ENCODE results near the gene TRMT2A. TPM values are rescaled to one million over a fixed set of nuclear protein-coding genes. Genes with fewer than 3 reads are reported as not detected.

Gene TRMT2A
- polyA plus RNA-seq, 3 donors from 2014 or later: 22.7 to 33.7 (median 27.6) TPM

DNA sequence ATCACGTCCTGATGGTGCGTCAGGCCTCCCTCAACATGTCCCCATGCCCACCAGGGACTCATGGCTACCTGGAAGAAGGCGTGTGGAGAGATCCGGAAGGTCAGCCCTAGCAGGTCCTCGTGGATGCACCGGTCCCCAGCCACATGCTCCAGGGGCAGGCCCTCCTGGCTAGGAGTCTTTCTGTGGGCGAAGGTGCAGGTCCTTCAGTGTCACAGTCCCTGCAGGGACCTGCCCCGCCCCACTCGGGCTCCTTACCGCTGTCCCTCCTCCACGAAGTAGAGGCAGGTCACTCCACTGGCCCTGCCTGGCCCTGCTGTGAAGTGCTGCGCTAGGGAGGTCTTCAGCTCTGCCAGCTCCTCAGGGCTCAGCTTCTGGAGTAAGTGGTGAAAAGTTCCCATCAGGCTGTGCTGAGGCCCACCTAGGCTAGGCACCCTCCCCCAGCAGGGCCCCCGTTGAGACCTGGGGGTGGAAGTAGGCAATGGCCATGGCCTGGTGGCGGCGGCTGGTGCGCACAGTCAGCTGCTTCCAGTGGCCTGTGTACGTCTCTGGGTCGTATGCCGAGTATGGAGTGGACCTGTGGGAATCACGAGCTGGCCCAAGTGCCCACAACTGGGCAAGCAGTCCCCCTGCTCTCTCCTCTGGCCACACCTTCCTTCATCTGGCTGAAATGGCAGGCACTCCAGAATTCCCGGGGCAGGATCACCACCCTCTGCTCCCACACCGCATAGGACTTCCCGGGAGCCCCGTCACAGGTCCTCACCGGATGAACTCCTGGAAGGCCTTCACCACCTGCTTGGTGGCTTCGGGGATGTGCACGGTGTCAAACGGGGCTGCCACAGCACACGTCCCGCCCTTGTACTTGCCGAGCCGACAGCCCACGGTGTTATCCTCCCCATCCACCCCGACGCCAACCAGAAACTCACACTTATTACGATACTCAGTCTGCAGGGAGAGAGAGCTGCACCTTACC, 2.2 kb downstream of the TRMT2A start:
- H3K27me3 Mint-ChIP-seq (ENCODE audit: low read depth in 3 of 3): peaks cover 3 to 17% (median 11%) of the 10 kb centered on the region in 3 donors
- H3K9me3 Mint-ChIP-seq: no peaks in the 10 kb centered on the region
- no peak for DNase-seq
- peak overlapping the region; percentile 37 to 83 (median 61) for H3K27ac Mint-ChIP-seq
- peak overlapping the region; percentile 40 to 73 (median 60) for H3K4me3 Mint-ChIP-seq
- H3K4me1 Mint-ChIP-seq: peaks cover 35 to 46% of the 10 kb centered on the region in 2 donors
- H3K36me3 Mint-ChIP-seq: peaks cover 0 to 5% (median 3%) of the 10 kb centered on the region in 3 donors

DNA sequence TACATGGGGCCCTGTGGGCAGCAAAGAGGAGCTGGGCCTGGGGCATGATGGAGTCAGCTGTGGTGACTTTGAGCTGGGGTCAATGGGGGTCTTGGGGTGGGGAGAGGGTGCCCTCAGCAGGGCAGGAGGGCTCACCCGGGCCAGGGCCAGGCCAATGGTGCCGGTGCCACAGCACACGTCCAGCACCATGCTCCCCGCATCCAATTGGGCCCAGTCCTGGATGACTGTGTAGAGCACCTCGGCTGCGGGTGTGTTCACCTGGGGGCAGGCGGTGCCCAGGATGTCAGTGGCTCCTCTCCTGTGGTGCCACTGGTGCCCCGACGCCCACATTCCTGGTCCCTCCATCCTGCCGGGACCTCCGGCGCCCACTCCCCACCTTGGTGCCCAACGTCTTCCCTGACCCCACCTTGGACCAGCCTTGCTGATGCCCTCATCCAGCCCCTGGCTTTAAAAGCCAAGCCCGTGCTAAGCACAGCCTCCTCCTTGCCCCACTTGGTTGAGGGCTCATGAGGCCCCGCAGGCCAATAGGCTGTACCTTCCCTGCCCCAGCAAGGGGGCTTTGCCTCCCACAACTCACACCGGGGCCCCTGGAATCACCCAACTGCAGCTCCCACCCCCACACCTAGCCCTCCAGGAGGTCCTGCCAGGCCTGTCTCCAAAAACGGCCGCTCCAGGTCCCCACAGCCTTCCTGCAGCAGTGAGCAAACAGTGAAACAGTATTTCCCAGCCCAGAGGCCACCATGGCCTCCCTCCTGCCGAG, 3.3 kb downstream of the TRMT2A start:
- Mint-ChIP-seq H3K4me1 (peaks cover 27 to 41% of the 10 kb centered on the region in 2 donors), H3K4me3 (no peak overlapping the region), H3K9me3 (no peaks in the 10 kb centered on the region), H3K36me3 (peaks cover 0 to 3% (median 1%) of the 10 kb centered on the region in 3 donors), H3K27me3 (ENCODE audit: low read depth in 3 of 3) (peaks cover 3 to 14% (median 7%) of the 10 kb centered on the region in 3 donors), H3K27ac (peak overlapping the region in 2 of 6 donors; percentile 29 to 53)
- DNase-seq: no peak

DNA sequence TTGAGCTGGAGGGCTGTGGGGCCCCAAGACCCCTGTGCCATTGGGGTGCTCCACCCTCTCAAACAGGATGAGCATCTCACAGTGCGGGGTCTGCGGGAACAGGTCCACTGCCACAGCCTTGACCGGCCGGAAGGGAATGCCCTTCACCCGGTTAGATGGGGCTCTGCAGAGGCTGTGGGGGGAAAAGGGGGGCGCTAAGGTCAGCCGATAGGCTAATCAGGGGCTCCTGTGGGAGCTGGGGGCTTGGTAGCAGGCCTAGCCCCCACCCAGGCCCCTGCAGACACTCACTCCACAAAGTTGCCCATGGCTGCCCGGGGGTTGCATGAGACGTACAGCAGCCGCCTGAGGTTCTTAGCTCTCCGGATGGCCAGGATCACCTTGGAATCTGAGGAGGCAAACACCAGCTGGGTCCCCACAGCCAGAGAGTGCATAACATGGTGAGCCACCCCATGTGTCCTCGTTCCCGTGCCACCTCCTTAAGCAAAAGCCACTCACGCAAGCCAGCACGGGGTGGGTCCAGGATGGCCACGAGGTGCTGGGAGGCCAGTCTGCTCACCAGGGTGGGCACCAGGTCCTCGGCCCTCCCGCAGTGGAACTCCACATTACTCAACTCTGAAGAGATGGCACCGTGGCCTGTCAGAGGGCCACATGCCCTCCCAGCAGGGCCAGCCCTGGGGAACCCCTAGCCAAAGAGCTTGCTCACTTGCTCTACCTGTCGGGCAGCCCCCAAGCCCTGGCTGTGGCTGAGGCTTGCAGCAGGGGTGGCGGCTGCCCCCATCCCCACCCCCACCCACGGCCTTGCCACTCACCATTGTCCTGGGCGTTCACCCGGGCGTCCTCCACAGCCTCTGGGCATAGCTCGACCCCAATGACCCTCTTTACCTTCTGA, 4.2 kb downstream of the TRMT2A start:
- H3K4me3 Mint-ChIP-seq: no peak overlapping the region
- peaks cover 3 to 12% (median 7%) of the 10 kb centered on the region in 3 donors for H3K27me3 Mint-ChIP-seq (ENCODE audit: low read depth in 3 of 3)
- H3K27ac Mint-ChIP-seq: no peak overlapping the region
- peaks cover 0 to 5% (median 3%) of the 10 kb centered on the region in 3 donors for H3K36me3 Mint-ChIP-seq
- no peaks in the 10 kb centered on the region for H3K9me3 Mint-ChIP-seq
- H3K4me1 Mint-ChIP-seq: peaks cover 19 to 32% of the 10 kb centered on the region in 2 donors
- no peak for DNase-seq

DNA sequence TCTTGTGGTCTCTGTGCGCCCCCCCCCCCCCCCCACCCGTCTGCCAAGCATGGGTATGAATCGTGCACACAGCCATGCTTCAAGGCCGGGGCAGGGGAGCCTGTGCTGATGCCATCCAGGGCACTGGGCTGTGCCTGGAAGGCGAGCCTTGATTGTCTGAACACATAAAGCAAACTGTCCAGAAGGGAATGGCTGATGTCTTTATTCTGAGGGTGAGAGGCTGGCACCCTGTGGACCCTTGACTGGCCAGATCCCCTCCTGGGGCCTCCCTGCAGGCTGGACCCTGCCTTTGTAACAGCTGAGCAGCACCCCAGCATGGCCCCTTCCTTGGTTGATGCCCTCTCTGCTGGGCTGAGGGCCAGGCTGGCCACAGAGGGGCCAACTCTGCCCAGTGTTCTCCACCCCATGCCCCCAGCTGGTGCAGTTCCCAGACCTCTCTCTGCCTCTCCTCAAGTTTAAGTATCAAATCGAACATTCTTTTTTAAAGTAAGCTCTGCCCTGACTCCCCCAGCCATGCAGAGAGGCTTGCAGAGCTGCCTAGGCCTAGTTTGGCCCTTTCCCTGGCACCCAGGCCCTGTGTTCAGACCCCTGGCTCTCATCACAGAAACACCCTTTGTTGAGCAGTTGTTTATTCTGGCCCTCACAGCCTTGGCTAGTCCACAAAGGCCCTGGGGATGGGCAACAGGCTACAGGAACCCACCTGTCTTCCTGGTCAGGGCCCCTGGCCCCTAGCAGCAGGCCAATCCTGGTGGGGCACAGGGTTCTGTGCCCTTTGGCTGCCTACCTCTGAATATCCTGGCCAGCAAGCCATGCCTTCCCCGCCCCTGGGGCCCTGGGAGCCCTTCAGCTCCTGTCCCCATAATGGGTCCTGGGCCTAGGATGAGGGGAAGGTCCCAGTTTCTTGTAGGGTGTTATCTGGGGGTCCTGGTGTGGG, 5.1 kb downstream of the TRMT2A start:
- Mint-ChIP-seq H3K9me3 (no peaks in the 10 kb centered on the region), H3K27ac (peak overlapping the region in 3 of 6 donors; percentile 73 to 80 (median 79)), H3K4me1 (peaks cover 17 to 32% of the 10 kb centered on the region in 2 donors), H3K4me3 (no peak overlapping the region), H3K36me3 (peaks cover 0 to 9% (median 8%) of the 10 kb centered on the region in 3 donors), H3K27me3 (ENCODE audit: low read depth in 3 of 3) (peaks cover 0 to 8% (median 5%) of the 10 kb centered on the region in 3 donors)
- DNase-seq: no peak

DNA sequence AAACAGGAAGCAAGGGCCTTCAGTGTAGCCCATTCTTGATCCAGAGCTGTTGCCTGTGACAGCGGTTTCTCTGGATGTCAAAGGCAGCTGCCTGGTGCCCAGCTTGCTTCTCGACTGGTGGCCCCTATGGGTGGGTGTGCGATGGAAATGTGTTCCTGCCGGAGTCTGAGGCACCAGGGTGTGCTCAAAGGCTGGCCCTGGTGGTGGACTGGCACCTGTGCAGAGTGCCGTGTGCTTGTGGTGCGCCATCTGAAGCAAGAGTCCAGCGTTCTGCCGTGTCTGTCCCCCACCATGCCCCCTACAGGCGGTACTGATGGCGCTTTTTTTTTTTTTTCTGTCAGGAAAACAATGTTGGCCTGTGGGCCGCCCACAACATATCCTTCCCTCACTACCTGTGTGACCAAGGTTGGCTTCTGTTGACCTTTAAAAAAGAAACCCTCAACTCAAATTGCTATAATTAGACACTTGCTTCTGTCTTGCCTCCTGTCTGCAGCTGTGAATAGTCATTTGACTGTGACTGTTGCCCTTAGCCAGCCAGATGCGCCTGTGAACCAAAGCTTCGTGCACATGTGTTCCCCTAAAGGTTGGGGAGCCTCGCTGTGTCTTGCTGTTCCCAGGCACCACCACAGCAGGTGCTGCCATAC, 5.9 kb downstream of the TRMT2A start:
- peak overlapping the region in 1 of 5 donors; percentile 10 for H3K4me3 Mint-ChIP-seq
- H3K27me3 Mint-ChIP-seq (ENCODE audit: low read depth in 3 of 3): peaks cover 0 to 5% (median 0%) of the 10 kb centered on the region in 3 donors
- H3K36me3 Mint-ChIP-seq: peaks cover 0 to 9% (median 8%) of the 10 kb centered on the region in 3 donors
- DNase-seq: peak; percentile 34 to 48 (median 37)
- H3K4me1 Mint-ChIP-seq: peaks cover 15 to 27% of the 10 kb centered on the region in 2 donors
- peak overlapping the region in 5 of 6 donors; percentile 30 to 80 (median 73) for H3K27ac Mint-ChIP-seq
- no peaks in the 10 kb centered on the region for H3K9me3 Mint-ChIP-seq

DNA sequence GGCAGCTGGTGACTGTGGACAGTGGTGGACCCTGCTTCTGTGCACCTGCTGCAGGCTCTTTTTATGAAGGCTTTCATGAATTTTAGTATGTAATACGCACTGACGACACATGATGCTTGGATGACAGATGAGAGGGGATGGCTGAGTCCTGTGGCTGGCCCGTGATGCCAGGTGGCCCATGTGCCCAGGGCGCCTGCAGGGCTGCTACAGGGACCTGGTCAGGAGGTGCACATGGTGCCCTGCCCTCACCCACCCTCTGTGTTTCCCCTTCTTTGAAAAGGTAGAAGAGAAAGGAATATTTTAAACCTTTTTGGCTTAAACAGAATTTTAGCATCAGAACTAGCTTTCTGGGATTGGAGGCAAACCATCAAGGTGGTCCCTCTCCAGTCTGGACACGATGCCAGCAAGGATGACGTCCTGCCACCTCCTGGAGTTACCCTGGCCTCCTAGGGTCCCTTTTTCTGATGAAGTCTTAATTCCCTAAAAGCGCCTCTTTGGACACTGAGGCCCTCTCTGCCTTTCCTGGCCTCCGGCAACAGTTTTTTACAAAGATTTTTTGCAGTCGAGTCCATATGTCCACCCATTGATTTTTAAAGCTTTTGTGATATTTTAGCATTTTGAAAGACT, 6.6 kb downstream of the TRMT2A start:
- H3K4me1 Mint-ChIP-seq: peaks cover 15 to 26% of the 10 kb centered on the region in 2 donors
- peaks cover 0 to 5% (median 0%) of the 10 kb centered on the region in 3 donors for H3K27me3 Mint-ChIP-seq (ENCODE audit: low read depth in 3 of 3)
- H3K36me3 Mint-ChIP-seq: peaks cover 0 to 9% (median 8%) of the 10 kb centered on the region in 3 donors
- H3K27ac Mint-ChIP-seq: peak overlapping the region in 4 of 6 donors; percentile 11 to 79 (median 47)
- no peak for DNase-seq
- H3K9me3 Mint-ChIP-seq: no peaks in the 10 kb centered on the region
- no peak overlapping the region for H3K4me3 Mint-ChIP-seq

DNA sequence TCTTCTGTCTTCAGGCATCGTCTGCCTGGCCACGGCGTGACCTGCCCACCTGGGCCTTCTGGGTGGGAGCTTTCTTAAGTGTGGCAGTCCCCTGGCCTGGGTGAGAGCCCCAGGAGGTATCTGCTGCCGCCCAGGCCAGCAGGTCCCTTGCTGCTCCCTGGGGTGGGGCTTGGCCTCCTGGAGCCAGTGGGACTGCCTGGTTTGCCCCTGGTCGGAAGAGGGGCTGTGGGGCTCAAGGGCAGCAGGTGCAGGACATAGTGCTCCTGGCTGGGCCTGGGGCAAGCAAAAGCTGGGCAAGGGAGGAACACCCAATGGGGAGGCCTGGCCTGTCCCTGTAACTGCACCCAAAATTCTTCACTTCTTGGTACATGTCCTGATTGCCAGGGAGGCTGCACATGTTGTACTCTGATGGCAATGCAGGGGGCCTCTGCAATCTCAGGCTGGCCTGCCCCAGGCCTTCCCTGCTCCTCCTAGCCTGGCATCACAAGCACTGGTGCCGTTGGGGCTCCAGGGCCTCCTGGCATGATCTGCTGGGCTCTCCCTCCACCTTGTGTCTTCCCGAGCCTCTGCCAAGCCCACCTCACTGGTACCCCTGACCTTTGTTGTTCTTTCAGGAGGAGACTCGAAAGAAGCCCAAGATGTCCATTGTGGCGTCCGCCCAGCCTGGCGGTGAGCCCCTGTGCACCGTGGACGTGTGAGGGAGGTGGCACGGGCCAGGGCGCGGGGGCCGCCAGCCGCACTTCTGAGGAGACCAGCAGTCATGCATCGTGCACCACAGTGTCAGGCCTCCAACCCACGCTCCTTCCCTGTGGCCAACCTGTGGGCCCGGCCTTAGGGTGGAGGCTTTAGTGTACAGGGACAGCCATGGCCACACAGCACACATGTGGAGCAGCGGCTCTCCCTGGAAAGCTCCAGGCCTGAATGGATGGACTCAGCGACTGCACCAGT, 7.3 kb downstream of the TRMT2A start:
- no peak for DNase-seq
- H3K36me3 Mint-ChIP-seq: peaks cover 0 to 9% (median 8%) of the 10 kb centered on the region in 3 donors
- H3K4me1 Mint-ChIP-seq: peaks cover 10 to 21% of the 10 kb centered on the region in 2 donors
- H3K9me3 Mint-ChIP-seq: no peaks in the 10 kb centered on the region
- H3K4me3 Mint-ChIP-seq: no peak overlapping the region
- peaks cover 0 to 2% (median 0%) of the 10 kb centered on the region in 3 donors for H3K27me3 Mint-ChIP-seq (ENCODE audit: low read depth in 3 of 3)
- H3K27ac Mint-ChIP-seq: peak overlapping the region in 1 of 6 donors; percentile 81

- Mint-ChIP-seq H3K27ac (peak overlapping the region in 2 of 6 donors; percentile 12 to 46), H3K9me3 (no peaks in the 10 kb centered on the region), H3K4me1 (peaks cover 6 to 21% of the 10 kb centered on the region in 2 donors), H3K27me3 (ENCODE audit: low read depth in 3 of 3) (peaks cover 0 to 2% (median 0%) of the 10 kb centered on the region in 3 donors), H3K36me3 (peaks cover 0 to 9% (median 5%) of the 10 kb centered on the region in 3 donors), H3K4me3 (peak overlapping the region in 1 of 5 donors; percentile 44)
- no peak for DNase-seq
These were observed 8.2 kb downstream of the TRMT2A start for GRCh38 chr22:20108757-20109230.

DNA sequence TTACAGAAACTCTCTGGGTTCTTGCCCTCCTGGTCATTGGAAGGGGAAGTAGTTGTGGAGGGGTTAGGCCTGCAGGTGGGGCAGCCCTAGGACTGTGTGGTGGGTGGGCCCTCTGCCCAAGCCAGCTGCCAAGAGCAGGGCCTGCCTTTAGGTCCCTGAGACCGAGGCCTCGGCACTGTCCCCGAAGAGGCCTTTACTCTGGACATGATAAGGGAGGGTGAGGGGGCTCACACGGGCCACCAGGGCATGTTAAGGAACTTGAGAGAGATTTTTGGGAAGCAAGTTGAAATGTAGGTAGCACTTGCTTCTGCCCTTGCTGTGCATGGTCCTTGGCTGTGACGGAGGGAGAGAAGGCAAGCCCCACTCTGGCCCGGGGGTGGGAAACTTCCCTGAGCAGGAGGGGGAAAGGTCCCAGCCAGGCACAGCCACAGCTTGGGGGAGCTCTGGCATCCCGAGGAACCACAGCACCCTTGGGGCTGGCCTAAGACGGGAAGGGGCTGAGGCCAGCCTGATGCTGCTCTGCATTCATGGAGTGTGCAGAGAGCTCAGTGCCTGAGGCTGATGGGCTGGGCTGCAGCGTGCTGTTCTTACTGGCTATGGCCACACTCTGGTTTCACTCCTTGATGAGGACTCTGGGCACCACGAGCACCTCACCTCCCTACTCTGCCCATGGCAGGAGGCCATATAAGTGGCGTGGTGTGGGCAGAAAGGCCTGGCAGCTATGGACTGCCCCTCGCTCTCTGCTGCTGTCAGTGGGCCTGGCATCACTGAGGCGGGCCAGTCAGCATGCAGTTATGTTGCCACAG, 8.9 kb downstream of the TRMT2A start:
- peak overlapping the region in 1 of 5 donors; percentile 44 for H3K4me3 Mint-ChIP-seq
- no peaks in the 10 kb centered on the region for H3K9me3 Mint-ChIP-seq
- no peak for DNase-seq
- peak overlapping the region in 1 of 6 donors; percentile 12 for H3K27ac Mint-ChIP-seq
- H3K36me3 Mint-ChIP-seq: peaks cover 0 to 9% (median 5%) of the 10 kb centered on the region in 3 donors
- H3K4me1 Mint-ChIP-seq: peaks cover 5 to 21% of the 10 kb centered on the region in 2 donors
- peaks cover 0 to 2% (median 0%) of the 10 kb centered on the region in 3 donors for H3K27me3 Mint-ChIP-seq (ENCODE audit: low read depth in 3 of 3)

GRCh38 chr22:20107471-20107901, 9.5 kb downstream of the TRMT2A start:
- Mint-ChIP-seq H3K4me3 (no peak overlapping the region), H3K27me3 (ENCODE audit: low read depth in 3 of 3) (peaks cover 0 to 2% (median 0%) of the 10 kb centered on the region in 3 donors)
- DNase-seq: no peak

More at GRCh38 chr22:20107471-20107901, 9.5 kb downstream of the TRMT2A start:
- Mint-ChIP-seq H3K27ac (peak overlapping the region in 1 of 6 donors; percentile 24), H3K4me1 (peaks cover 5 to 22% of the 10 kb centered on the region in 2 donors), H3K36me3 (peaks cover 0 to 9% (median 5%) of the 10 kb centered on the region in 3 donors), H3K9me3 (no peaks in the 10 kb centered on the region)

All from immature natural killer cell (primary cell).